ENCODE data around the gene FAM219B.
"Not testable (repeated sequence)": the region's sequence is repeated elsewhere in the genome, so short reads cannot be mapped to it uniquely, and the experiment has no call there.

FAM219B gene

GRCh38 chr15:74903676-74904075 lies 3.0 kb downstream of the FAM219B start:
- no peak for TF ChIP-seq CTCF (IDR thresholded peaks at IDR 0.05; ENCODE audit: low read depth, low read length, missing control alignments)
- H3K4me3 ChIP-seq (ENCODE audit: low read depth, low read length) = no peak overlapping the region
- DNase-seq (ENCODE audit: low read depth) = no peak

- no peak for DNase-seq (ENCODE audit: low read depth)
- H3K4me3 ChIP-seq (ENCODE audit: low read depth, low read length) = no peak overlapping the region
- no peak for TF ChIP-seq CTCF (IDR thresholded peaks at IDR 0.05; ENCODE audit: low read depth, low read length, missing control alignments)
Observed at GRCh38 chr15:74902295-74903075, 4.2 kb downstream of the FAM219B start.

- peak; percentile 73 for TF ChIP-seq CTCF (IDR thresholded peaks at IDR 0.05; ENCODE audit: low read depth, low read length, missing control alignments)
- DNase-seq (ENCODE audit: low read depth) = no peak
- H3K4me3 ChIP-seq (ENCODE audit: low read depth, low read length) = no peak overlapping the region
Observed at GRCh38 chr15:74901612-74902063, 5.0 kb downstream of the FAM219B start.

- TF ChIP-seq CTCF (IDR thresholded peaks at IDR 0.05; ENCODE audit: low read depth, low read length, missing control alignments) = no peak
- H3K4me3 ChIP-seq (ENCODE audit: low read depth, low read length) = no peak overlapping the region
- no peak for DNase-seq (ENCODE audit: low read depth)
Observed at GRCh38 chr15:74897300-74897701, 9.3 kb downstream of the FAM219B start.

GRCh38 chr15:74896316-74896715 lies 10.3 kb downstream of the FAM219B start:
- no peak for TF ChIP-seq CTCF (IDR thresholded peaks at IDR 0.05; ENCODE audit: low read depth, low read length, missing control alignments)
- no peak for DNase-seq (ENCODE audit: low read depth)
- H3K4me3 ChIP-seq (ENCODE audit: low read depth, low read length) = no peak overlapping the region

- no peak for TF ChIP-seq CTCF (IDR thresholded peaks at IDR 0.05; ENCODE audit: low read depth, low read length, missing control alignments)
- H3K4me3 ChIP-seq (ENCODE audit: low read depth, low read length) = no peak overlapping the region
- no peak for DNase-seq (ENCODE audit: low read depth)
Observed at GRCh38 chr15:74895830-74896229, 10.8 kb downstream of the FAM219B start.

- DNase-seq (ENCODE audit: low read depth); H3K4me3 ChIP-seq (ENCODE audit: low read depth, low read length): not testable (repeated sequence)
Observed at GRCh38 chr15:74894383-74894782, 12.3 kb downstream of the FAM219B start.

All from GM12864 (cell line).